Spleen (tissue), 7 donors: Measurements from ENCODE around the gene MAD2L1BP.

ENCODE experiments used
- CTCF ChIP-seq, 11 experiments: fragments of 200-600 bp in 7 of 11; fragments of 450-650 bp in 4 of 11; sonication (generic) in 4 of 11; IDR thresholded peaks in 8 of 11; conservative IDR thresholded peaks in 3 of 11; 1 replicate in 7 of 11; 2 replicates in 4 of 11; pipeline versions ENCODE4 v1.4.0 to v1.8.0; 2016 to 2021; ENCODE audit warnings: antibody characterized with exemption in 11 of 11, inconsistent platforms in 4 of 11, mild to moderate bottlenecking in 1 of 11
- POLR2A ChIP-seq, 3 donors: fragments of 450-650 bp; IDR thresholded peaks; one replicate each; pipeline ENCODE4 v1.5.1; 2017; ENCODE audit warnings: antibody characterized with exemption in 3 of 3, mild to moderate bottlenecking in 1 of 3
- donor health status: DM: no; HTN: no; CAD: no; lungs with moderate emphysema.
- donor health status: DM: no; HTN: no; CAD: no.
- donor health status: DM: no; HTN: no; CAD: no.

GRCh38 chr6:43628393-43629103 lies 7.1 kb upstream of the MAD2L1BP start:
- TF ChIP-seq CTCF (IDR thresholded peaks at IDR 0.05 in 8 of 11, conservative IDR thresholded peaks at IDR 0.05 in 3 of 11) = no peak
- no peak for TF ChIP-seq POLR2A (IDR thresholded peaks at IDR 0.05)
